GM03348 (cell line): ENCODE measurements around the gene THOC2.
"Not testable (repeated sequence)": the region's sequence is repeated elsewhere in the genome, so short reads cannot be mapped to it uniquely, and the experiment has no call there.

Source experiments
- DNase-seq: peaks from one replicate; pipeline ENCODE4 v3.0.0; 2012; ENCODE audit warnings: low spot score

The THOC2 gene

GRCh38 chrX:123675154-123675553, 57.7 kb downstream of the THOC2 start:
- DNase-seq, result no peak

DNA sequence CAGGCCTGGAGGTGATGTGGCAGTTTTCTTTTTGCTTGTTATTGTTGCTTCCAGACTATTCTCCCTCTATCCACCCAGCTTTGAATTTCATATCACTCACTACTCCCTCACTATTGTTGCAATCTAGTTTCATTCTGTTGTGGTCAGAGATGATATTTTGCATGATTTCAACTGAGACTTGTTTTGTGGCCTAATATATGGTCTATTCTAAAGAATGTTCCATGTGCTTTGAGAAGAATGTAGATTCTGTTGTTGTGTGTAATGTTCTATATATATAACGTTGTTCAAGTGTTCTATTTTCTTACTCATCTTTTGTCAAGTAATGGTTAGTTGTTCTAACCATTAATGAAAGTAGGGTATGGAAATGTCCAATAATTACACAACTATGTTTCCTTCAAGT, 59.0 kb downstream of the THOC2 start:
- DNase-seq, result no peak

DNA sequence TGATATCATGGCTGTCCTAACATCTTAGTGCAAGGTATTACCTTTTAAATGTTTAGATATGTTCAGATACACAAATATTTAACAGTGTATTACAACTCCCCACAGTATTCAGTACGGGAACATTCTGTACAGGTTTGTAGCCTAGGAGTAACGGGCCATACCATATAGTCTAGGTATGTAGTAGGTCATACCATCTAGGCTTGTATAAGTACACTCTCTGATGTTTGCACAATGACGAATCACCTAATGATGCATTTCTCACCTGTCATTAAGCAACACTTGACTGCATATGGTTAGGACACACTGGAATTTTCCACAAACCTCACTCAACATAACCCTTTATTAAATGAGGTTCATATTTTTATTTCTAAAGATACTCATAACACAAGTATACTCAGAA, 67.7 kb downstream of the THOC2 start:
- DNase-seq, result no peak

- peak; percentile 11 for DNase-seq
These were observed 68.2 kb downstream of the THOC2 start for GRCh38 chrX:123664467-123665167.

DNA sequence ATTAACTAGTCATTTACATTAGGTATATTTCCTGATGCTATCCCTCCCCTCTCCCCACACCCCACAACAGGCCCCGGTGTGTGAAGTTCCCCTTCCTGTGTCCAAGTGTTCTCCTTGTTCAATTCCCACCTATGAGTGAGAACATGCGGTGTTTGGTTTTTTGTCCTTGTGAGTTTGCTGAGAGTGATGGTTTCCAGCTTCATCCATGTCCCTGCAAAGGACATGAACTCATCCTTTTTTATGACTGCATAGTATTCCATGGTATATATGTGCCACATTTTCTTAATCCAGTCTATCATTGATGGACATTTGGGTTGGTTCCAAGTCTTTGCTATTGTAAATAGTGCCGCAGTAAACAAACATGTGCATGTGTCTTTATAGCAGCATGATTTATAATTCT, 69.1 kb downstream of the THOC2 start:
- not testable (repeated sequence) for DNase-seq

- not testable (repeated sequence) for DNase-seq
These were observed 76.3 kb downstream of the THOC2 start for GRCh38 chrX:123656507-123656906.

GRCh38 chrX:123648811-123649181, 84.1 kb downstream of the THOC2 start:
- not testable (repeated sequence) for DNase-seq

DNA sequence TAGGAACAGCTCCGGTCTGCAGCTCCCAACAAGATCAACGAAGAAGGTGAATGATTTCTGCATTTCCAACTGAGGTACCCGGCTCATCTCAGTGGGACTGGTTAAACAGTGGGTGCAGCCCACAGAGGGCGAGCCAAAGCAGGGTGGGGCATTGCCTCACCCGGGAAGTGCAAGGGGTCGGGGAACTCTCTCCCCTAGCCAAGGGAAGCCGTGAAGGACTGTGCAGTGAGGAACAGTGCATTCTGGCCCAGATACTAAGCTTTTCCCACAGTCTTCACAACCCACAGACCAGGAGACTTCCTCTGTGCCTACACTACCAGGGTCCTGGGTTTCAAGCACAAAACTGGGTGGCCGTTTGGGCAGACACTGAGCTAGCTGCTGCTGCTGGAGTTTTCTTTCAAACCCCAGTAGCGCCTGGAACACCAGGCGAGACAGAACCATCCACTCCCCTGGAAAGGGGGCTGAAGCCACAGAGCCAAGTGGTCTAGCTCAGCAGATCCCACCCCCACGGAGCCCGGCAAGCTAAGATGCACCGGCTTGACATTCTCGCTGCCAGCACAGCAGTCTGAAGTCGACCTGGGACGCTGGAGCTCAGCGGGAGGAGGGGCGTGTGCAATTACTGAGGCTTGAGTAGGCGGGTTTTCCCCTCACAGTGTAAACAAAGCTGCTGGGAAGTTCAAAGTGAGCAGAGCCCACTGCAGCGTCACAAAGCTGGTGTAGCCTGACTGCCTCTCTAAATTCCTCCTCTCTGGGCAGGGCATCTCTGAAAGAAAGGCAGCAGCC, 84.6 kb downstream of the THOC2 start:
- peak; percentile 4 for DNase-seq

DNA sequence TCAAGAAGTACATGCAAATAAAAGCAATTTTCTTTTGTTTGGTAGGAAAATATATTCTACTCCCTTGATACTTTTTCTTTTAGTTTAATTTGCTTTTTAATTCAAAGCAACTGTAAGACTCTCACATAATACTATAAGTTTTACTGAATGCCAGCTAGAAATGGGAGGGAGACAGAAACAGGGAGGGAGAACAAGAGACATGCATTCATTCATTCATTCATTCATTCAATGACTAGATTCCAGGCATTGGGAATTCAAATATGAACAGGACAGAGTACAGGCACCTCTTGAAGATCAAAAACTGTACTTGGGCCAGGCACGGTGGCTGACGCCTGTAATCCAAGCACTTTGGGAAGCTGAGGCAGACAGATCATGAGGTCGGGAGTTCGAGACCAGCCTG, 85.6 kb downstream of the THOC2 start:
- no peak for DNase-seq

GRCh38 chrX:123629502-123629901, 103.3 kb downstream of the THOC2 start:
- no peak for DNase-seq

- peak; percentile 23 for DNase-seq
These were observed 105.9 kb downstream of the THOC2 start for GRCh38 chrX:123626962-123627361.

DNA sequence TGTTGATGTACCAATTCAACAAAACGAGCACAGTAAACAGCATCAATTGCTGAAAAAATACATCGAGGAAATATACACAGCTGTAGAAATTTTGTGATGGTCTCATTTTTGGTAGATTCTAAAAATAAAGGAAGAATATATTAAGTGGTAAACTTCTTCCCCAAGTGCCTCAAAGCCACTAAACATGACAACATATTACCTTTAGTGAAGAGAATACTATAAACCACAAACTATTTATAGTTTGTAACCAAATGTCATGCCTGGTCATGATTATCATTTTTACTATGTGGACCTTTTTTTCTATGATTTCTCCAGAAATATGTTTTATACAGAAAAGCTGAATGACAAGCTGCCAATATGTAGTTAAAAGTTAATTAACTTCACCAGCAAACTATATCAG, 106.9 kb downstream of the THOC2 start:
- no peak for DNase-seq

GRCh38 chrX:123625477-123625876, 107.4 kb downstream of the THOC2 start:
- DNase-seq, result no peak

- DNase-seq, result no peak
These were observed 115.8 kb downstream of the THOC2 start for GRCh38 chrX:123617007-123617406.

DNA sequence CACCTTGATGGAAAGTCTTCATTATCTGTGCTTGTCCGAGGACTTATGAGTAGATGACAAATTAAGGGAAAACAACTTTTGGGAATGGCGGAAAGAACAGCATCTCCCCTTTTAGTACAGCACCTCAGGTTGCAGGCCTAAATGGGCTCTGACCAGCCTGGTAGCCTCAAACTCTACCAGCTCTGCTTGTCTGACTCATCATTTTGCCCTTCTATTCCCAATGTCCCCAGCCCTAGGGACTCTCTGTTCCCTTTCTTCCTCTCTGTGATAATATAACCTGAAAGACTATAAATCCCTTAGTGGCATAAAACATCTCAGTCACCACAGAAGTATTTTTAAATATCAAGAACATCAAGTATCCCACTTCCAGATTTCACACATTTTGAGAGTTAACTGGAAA, 121.9 kb downstream of the THOC2 start:
- no peak for DNase-seq

DNA sequence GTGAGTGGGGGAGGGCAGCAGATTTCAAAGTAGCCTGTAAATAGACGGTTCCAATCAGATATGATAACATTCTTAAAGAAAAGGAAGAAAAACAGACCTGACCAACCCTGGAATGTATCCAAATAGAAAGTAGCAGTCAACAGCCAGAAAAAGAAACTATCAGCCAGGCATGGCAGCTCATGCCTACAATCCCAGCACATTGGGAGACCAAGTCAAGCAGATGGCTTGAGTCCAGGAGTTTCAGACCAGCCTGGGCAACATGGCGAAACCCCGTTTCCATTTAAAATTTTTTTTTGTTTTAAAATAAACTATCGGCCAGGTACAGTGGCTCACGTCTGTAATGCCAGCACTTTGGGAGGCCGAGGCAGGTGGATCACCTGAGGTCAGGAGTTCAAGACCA, 125.0 kb downstream of the THOC2 start:
- DNase-seq, result no peak

DNA sequence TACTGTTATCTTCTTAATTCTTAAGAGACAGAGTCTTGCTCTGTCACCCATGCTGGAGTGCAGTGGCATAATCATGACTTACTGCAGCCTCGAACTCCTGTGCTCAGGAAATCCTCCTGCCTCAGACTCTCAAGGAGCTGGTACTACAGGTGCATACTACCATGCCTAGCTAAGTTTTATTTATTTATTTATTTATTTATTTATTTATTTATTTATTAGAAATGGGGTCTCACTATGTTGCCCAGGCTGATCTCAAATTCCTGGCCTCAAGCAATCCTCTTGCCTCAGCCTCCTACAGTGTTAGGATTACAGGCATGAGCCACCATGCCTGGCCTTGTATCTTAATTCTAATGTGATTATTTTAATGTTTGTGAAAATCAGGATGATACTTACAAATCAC, 125.6 kb downstream of the THOC2 start:
- no peak for DNase-seq

DNA sequence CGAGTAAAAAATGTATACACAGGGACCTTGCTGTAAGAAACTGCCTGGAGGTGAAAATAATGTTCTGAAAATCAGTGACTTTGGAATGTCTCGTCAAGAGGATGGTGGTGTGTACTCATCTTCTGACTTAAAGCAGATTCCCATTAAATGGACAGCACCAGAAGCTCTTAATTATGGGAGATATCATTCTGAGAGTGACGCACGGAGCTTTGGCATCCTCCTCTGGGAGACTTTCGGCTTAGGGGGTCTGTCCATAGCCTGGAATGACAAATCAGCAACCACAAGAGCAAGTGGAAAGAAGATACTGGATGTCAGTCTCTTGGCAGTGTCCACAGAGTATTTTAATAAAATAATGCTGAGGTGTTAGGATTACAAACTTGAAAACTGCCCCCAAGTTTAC, 129.4 kb downstream of the THOC2 start:
- DNase-seq, result no peak

DNA sequence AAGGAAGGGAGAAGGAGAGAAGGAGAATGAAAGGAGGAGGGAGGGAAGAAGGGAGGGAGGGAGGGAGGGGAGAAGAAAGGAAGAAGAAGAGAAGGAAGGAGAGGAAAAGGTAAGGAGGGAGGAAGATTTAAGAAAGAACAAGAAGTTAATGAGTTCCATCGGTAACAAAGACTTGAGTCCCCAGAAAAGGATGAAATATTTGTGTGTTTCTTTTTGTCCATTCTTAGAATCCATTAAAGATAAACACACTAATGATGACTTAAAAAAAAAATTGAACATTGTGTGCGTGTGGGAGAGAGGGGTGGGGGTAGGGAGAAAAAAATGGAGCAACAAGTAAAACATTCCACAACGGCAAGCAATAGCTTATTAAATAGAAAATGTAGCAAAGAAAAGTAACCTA, 131.4 kb downstream of the THOC2 start:
- DNase-seq, result no peak

GRCh38 chrX:123600181-123600580, 132.7 kb downstream of the THOC2 start:
- DNase-seq, result no peak

GRCh38 chrX:123590842-123591486, 141.9 kb downstream of the THOC2 start:
- peak; percentile 7 for DNase-seq

DNA sequence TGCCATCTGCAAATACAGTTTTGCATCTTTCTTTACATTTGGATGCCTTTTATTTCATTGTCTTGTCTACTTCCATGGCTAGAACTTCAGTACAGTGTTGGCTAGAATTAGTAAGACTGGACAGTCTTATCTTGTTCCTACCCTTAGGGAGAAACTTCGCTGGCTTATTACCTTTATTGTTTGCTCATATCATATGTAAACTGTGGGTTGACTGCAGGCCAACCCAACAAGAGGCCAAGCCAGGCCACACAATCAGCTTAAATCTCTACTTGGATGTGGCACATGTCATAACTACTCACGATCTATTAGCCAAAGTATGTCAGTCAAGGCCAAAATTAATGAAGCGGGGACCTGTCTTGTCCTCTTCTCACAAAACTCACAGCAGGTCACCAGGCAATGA, 144.1 kb downstream of the THOC2 start:
- no peak for DNase-seq

DNA sequence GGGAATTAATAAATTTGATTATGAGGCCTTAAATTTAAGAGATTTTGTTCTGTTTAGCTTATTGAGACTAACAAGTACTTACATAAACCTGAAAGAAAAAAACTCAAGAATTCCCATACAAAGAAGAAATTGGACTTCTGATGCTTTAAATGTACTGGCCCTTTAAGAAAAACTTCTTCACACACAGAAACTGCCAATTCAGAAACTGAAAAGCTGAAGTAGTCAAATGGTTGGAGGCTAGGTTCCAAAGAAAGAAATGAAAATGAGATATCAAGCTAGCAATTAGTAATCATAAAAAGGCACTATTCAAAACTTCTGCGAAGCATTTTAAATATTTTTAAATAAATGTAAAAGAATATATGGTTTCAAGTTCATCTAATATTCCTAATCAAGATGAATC, 151.3 kb downstream of the THOC2 start:
- DNase-seq, result no peak
